NCI-H774 (cell line): ENCODE measurements around the gene KCTD11.

Source experiments
- DNase-seq: peaks from one replicate; lab custom pipeline; 2025; lab: John Stamatoyannopoulos, UW

KCTD11 gene

DNA sequence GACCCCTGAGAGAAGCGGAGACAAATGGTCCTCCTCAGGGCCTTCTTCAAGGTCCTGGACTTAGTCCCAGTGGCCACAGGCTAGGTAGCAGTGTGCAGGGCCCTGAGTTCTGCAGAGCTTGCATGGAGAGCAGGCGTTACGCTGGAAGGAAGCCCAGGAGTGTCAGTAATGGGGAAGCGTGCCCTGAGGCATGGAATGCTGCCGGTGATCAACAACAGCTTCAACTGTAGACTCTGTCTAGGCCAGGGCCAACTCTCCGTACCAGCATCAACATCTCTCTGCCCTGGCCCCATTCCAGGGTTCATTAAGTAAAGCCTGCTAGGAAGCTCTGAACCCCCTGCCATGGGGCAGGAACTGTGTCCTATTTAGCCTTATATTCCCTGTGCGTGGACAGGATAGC is 28.4 kb downstream of the KCTD11 start:
- no peak for DNase-seq

DNA sequence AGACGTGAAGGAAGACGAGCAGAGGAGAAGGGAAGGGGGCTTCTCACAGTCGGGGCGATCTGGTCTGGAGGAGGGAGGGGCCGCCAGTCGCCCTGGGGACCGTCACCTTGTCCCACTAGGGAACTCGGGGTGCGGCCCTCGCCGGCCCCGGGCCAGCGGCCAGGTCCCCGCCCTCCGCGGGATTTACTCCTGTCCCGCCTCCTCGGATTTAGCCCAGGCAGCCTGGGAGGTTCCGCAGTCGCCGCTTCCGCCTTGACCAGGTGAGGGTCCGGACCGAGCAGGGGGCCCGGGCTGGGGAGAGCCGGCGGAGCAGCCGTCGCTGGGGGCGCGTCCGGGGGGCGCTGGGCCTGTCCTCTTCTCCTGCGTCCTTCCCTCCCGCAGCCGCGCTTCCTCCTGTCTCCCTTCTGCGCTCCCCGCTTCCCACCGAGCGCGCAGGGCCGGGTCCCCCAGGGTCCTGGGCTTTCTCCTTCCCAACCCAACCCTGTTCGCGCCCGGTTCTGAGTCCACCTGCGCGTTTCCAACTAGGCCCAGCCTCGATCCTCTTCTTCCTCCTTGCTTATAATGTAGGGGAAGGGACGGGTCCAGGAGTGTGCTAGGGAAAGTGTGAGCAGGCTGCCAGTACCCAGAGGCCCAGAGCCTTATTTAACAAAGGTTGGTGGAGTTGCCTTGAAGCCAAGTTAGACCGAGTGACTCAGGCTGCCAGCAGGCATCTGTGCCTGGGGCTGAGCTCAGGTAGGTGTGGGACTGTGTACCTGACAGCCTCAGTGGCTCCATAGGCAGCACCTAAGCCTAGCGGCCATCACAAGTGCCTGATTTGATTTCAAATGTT is 29.1 kb downstream of the KCTD11 start, which contains the start of gene TNK1:
TNK1 (plus strand) TSS at position 235 of the 829 bp plus-strand sequence. CDS start 1,838 bp downstream, outside the sequence.
- DNase-seq, result no peak

- no peak for DNase-seq
These were observed 30.9 kb downstream of the KCTD11 start for GRCh38 chr17:7382901-7383300.

DNA sequence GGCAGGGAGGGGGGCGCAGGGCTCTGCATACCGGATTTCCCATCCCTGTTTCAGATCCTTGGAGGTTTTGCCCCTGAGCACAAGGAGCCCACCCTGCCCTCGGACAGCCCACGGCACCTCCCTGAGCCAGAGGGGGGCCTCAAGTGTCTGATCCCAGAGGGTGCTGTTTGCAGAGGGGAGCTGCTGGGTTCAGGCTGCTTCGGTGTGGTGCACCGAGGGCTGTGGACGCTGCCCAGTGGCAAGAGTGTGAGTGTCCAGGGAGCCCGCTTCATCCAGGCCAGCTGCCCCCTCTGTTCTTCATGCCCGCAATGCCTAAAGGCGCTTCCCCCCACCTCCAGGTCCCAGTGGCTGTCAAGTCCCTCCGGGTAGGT is 31.4 kb downstream of the KCTD11 start:
- no peak for DNase-seq

- DNase-seq, result peak; percentile 9
These were observed 32.0 kb downstream of the KCTD11 start for GRCh38 chr17:7383742-7384488.

DNA sequence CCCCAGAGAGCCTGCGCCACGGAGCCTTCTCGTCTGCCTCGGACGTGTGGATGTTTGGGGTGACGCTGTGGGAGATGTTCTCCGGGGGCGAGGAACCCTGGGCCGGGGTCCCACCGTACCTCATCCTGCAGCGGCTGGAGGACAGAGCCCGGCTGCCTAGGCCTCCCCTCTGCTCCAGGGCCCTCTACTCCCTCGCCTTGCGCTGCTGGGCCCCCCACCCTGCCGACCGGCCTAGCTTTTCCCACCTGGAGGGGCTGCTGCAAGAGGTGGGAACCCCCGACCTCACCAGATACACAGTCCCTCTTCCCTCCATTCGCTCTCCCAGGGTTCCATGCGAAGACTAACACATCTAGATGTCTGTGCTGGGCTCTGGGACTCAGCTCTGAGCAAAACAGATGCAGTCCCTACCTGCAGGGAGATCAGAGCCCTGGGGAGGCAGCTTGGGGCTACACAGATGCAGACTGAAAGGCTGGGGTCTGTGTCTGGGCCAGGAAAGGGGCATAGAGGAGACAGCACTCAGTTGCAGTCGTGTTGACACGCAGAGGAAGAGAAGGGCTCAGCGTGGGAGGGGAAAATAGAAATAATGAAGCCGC is 32.6 kb downstream of the KCTD11 start:
- DNase-seq, result no peak

GRCh38 chr17:7388856-7389255 is 36.9 kb downstream of the KCTD11 start:
- DNase-seq, result no peak

DNA sequence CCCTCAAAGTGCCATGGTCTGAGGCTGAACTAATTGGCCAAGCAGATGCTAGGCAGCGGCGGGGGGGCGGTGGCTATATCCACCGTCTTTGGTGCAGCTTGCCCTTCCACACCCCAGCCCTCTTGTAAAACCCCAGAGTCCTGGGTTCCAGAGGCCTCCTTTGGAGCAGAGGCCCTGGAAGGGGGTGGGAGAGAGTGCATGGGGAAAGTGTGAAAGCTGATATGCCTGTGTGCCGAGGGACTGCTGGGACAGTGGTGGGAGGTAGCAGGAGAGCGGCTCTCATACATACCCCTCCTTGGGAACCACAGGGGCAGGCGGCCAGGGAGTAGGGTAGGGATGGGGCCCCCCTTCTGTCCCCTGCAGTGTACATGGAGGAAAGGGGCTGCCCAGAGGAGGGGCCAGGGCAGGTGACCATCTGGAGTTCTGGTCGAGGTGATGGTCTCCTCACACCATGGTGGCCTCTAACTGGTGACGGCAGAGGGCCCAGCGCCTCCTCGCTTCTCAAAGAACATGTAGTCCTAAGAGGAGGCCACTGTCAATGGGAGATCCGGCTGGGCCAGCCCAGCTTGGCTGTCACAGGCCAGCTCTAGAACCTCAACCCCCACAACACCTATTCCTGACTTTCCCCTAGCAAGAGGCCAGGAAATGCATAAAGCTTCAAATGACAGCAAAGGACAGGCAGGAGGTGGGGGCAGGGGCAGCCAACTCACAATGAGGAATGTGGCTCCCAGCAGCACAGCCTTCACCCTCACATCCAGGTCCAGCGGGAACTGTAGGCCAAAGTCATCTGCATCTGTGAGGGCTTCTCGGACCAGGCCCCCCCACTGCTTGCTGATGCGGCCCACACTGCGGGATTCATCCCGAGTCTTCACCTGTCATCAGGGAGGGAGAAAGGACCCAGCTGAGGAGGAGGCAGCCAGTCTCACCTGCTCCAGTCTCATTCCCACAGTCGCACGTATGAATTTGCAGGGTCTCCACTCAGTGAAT is 38.3 kb downstream of the KCTD11 start:
- no peak for DNase-seq

GRCh38 chr17:7391307-7391706 is 39.3 kb downstream of the KCTD11 start:
- DNase-seq, result no peak

DNA sequence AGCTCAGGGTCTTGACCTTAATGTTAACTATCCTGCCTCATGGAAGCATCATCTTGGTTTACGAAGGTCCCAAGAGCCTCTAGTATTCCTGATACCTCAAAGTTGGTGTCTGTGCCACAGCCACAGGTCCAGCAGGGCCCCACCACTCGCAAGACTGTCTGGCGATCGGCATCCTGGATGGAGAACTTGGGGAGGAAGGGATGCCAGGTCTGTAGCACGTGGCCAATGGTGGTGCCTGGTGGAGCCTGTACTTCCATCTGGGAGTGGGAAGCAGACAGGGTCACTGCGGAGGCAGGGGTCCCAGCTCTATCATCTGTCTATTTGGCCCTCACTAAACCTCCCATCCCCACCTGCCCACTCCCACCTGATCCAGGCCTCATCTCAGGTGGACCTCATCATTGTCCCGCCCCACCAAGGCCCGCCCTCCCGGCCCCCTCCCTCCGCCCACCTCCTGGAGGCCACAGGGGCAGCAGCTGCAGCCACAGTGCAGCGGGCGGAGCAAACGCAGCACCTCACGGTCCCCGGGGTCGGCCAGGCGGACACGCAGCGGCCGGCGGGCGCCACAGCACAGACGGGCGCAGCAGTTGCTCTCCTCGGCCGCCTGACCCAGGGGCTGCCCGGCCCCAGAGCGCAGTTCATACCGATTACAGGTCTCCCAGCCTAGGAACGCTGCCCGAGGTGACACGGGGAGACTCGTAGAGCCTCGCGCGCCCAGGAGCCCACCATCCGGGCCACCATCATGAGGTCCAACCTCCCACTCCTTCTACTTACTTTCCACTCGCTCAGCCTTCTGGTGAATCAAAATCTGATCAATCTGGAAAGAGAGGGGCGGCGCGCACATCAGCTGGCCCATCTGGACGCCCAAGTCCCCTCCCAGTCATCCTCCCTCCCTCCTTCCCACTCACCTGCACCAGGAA is 41.0 kb downstream of the KCTD11 start:
- DNase-seq, result no peak

- DNase-seq, result no peak
These were observed 41.9 kb downstream of the KCTD11 start for GRCh38 chr17:7393613-7394451.

DNA sequence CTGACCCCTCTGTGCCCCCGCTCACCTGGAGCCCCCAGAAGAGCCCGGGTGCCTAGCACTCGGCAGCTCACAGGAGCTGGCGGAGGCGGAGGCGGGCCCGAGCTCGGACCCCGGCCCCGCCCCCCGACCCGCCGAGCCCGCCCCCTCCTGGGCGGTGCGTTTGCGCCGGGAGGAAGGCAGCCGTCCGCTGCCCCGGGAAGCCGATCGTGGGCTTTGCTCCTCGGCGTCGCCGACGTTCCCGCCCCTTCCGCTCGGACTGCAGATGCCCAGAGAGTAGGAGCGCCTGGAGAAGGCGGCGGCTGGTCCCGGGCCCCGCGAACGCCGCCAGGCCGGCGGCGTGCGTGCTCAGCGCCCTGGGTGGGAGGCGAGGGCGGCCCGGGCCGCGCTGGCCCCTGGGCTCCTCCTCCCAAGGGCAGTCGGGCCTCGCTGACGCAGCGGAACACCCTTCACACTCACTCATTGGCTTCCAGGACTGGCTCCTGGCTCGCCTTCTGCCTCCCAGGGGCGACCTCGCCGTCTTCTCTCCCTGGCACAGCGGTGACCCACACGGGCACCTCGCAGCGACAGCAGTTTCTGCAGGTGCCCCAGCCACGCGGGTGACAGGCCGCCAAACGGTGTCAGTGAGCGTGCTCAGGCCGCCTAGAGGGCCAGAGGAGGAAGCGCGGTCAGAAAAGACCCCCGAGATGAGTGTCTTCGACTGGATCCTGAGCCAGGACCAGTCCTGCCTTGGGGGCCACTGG is 42.7 kb downstream of the KCTD11 start, which contains the start of gene PLSCR3:
PLSCR3 (minus strand) TSS at position 74 of the 740 bp plus-strand sequence. CDS start 415 bp downstream, outside the sequence.
- peak; percentile 65 for DNase-seq

GRCh38 chr17:7396147-7396546 is 44.2 kb downstream of the KCTD11 start:
- no peak for DNase-seq

DNA sequence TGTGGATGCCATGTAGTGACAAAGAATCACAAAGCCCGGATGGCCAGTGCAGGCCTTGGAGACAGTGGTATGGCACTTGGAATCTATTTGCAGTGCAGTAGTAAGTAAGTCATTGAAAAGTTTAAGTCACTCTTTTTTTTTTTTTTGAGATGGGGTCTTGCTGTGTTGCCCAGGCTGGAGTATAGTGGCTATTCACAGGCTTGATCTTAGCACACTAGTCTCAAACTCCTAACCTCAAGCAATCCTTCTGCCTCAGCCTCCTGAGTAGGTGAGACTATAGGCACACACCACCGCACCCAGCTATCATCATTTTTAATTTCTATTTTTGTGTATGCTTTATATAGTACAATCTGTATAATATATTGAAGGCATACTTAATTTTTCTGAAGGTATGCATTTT is 46.6 kb downstream of the KCTD11 start:
- DNase-seq, result no peak

GRCh38 chr17:7403043-7403726 is 51.2 kb downstream of the KCTD11 start:
- DNase-seq, result no peak

DNA sequence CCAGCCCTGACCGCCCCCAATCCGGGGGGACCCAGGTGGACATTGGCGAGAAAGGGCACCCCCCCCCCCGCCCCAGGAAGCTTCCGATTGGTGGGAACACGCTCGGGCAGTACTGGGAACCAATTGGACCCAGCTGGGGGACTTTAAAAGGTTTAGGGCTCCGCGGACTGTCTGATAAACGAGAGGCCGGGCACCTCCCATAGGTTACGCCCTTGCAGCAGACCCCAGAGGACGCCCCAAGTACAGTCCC is 51.7 kb downstream of the KCTD11 start:
- no peak for DNase-seq

DNA sequence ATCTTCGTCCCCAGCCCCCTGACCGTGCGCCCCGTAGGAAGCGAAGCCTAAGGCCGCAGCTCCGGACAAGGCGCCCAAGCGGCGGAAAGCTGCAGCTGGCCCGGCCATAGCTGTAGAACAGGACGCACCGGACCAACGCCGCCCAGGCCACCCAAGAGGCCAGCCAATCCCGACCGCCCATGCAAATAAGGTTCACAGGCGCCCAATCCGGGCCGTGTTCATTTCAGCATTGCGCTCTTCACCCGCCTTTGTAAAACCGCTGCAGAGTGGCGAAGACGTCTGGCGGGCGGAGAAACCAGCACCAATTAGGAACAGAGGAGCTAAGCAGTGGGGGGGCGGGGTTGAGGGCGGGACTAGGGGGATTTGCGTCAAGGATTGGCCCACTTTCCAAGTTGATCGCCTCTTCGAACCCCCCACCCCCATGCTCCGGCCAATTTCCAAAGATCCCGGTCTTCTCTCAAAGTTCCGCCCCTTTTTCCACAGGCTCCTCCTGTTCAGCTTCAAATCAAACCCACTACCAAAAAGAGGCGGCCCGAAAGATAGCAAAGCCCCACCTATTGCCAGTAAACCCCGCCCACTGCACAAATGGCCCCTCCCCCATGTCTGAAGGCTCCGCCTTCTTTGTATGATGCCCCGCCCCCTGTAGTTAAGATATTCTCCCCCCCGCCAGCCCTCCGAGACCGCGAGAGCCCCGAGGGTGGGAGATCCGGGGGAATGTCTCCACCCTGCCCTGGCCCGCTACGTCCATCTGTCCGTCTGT is 52.2 kb downstream of the KCTD11 start, which contains the start of gene TMEM256:
TMEM256 (minus strand) TSS at position 121 of the 760 bp plus-strand sequence; CDS start at position 108, 13 bp downstream.
- DNase-seq, result peak; percentile 90
